GM19099 (cell line): Measurements from ENCODE around the gene MAP7D2.

ENCODE experiments used
- POLR2A ChIP-seq: IDR thresholded peaks from 3 replicates; pipeline ENCODE4 v1.6.1; 2011; ENCODE audit warnings: low read depth; ENCODE audit not compliant: insufficient read length; ENCODE audit errors: extremely low read depth

The MAP7D2 gene

DNA sequence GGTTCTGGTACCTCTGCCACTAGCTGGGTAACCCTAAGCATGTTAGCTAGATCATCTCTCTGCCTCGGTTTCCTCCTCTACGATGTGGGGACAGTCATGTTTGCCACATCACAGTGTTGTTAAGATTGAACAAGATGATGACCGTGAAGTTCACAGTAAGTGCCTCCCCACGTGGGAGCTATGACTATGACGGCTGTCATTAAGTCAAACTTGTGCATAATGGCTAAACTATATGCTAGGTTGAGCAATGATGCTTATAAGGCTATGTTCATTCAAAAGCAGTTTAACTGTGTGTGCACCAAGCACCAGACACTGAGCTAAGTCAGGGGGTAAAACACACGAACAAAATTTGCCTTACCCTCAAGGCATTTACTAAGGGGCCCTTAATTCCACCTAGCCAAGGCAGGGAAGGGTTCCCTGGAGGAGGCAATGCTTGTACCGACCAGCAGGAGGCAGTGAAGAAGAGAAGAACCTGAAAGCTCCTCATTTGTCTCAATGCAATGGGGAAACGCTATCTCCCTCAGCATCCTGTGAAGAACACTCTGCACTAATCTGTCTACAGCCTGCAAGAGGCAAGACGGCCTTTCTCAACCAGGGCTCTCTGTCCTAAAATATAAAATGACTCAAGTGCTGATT lies 52.9 kb downstream of the MAP7D2 start:
- no peak for TF ChIP-seq POLR2A

DNA sequence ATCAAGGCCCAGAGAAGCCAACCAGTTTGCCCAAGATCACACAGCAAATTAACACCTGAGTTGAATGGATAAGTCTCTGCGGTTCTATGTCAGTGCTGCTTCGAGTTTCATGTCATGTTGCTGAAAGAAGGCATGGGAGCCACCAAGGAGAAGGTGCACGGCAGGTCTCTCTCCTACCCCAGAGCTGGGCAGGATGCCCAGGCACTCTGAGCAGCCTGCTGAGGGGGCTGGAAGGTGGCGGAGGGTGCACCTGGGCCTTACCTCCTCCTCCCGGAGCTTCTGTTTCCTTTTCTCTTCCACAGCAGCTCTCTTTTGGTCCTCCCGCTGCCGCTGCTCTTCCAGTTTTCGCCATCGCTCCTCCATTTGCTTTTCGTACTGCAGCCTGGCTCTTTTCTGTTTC lies 53.6 kb downstream of the MAP7D2 start:
- TF ChIP-seq POLR2A, result no peak

DNA sequence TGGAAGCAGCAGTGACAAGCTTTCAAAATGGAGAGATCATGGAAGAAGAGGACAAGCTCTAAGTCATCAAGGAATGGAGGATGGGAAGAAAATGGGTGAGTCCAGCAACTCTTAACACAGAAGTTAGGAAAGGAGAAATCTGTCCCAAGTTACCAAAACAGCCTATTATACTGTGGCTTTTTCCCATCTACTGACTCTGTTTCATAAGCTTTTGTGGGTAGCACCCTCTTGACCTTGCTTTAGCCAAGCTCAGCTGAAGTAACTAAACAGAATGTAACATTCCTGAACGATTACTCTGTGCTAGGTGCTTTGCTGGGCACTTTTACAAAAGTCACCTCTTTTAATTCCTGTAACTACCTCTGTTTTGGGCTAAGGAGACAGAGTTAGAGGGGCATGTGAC lies 54.9 kb downstream of the MAP7D2 start:
- no peak for TF ChIP-seq POLR2A

DNA sequence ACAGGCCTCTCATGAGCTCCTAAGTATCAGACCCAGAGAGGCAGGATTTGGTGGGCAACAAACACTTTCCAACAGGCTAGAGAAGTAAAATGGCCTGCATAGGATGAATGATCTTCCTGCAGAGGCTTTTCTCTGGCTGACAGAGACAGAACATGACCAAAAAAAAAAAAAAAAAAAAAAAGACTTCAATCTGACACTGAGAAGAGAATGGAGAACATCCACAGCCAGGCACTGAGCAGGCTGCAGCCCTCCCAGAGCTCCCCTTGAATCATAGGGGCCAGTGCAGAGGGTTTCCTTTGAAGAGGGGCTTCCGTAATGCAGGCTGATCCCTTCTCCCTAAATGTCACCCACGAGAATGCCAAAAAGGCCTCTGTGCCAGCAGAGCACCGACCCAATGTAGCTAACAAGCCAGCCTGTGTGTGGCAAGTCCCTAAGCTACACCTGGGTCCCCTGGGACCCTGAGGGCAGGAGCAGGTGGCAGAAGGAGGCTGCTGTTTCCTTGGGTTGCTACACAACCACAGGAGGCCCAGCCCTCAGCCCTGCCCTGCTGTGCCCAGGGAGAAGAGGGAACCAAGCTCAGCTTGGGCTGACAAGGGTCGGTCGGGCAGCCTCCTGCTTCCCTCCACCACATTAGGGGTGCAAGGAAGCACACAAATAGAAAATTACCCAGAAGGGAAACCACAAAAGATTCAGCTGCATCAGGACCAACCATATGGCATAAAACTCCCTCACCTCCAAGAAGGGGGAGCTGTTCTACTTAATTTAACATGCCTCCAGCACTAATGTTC lies 55.6 kb downstream of the MAP7D2 start:
- TF ChIP-seq POLR2A, result no peak

DNA sequence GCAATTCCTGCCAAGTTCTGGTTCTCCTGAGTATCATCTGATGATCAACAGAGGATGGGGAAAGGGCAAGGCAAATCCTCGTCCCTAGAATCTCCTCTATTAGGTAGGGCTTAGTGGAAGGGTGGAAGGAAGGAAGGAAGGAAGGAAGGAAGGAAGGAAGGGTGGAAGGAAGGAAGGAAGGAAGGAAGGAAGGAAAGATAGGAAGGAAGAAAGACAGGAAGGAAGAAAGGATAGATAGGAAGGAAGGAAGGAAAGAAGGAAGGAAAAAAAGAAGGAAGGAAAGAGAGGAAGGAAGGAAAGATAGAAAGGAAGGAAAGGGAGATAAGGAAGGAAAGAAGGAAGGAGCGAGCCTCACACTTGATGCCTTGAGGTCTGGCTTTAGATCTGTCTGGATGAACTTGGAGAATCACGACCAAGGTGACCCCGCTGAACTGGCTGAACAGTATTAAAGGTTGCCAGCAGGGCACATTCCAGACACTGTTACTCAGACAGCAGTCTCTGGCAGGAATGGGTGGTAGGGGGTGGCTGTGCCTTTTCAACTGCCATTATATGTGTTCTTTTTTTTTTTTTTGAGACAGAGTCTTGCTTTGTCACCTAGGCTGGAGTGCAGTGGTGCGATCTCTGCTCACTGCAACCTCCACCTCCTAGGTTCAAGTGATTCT lies 57.1 kb downstream of the MAP7D2 start:
- TF ChIP-seq POLR2A, result no peak

DNA sequence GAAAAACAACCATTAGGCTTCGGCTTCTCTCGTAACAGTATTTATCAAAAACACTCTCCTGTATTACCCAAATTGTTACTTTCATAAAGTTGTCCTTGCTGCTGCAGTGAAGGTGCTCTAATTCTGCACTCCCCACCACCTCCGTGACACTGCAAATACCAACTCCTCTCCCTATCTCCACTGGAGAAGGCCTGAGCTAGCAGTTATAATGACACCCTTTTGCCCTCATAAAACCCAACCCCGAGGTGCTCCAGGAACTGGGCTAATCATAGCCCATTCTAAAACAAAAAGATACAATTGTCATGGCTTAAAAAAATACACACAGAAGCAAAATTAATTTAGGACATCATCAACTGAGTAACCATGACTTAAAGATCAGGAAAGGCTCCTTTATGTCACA lies 59.2 kb downstream of the MAP7D2 start:
- TF ChIP-seq POLR2A, result no peak

DNA sequence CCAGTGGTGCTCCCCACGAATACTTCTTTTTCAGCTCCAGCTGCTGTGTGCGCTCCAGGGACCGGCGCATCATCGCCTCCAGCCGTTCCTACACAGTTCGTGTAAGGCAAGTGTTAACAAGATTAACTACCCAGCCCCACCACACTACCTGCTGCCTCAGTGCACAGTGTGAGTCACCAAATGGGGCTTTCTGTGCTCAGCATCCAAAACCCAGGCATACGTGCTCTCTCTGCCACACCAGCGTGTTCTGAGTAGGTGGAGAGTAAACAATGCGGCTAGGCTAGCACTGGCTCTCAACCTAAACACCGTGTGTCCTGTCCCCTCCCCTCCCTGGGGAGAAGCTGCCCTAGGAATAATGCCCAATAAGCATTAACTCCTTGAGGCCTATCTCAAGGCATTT lies 60.0 kb downstream of the MAP7D2 start:
- TF ChIP-seq POLR2A, result no peak

DNA sequence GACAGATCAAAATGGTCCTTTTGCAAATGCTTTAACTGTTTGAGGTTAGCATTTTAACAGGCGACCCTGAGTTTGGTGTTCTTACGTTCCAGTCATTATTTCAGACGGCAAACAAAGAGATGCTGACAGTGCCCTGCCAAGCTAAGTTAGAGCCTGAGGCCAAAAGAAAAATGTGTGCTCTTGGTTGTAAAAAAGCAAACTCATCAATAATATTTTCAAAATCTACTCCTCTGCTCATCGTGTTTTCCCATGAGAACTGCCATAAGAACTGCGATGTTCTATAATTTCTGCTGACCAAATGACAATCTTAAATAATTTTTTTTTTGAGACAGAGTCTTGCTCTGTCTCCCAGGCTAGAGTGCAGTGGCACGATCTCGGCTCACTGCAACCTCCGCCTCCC lies 63.2 kb downstream of the MAP7D2 start:
- no peak for TF ChIP-seq POLR2A

DNA sequence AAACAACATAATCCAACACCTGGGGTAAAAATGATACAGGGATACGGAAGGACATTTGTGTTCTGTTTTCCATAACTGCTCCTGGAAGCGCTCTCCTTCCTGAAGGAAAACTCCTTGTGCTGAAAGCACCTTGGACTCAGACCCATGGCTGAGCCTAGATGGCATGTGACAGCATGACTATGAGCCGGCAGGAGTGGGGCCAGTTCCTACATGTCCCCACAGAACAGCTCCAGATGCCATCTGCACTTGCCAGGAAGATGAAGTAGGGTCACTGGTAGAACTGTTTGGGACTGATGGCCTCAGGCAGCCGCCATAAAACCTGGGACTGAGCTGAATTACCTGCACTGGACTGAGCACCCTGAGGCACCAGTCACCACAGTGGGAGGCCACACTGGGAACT lies 69.8 kb downstream of the MAP7D2 start:
- no peak for TF ChIP-seq POLR2A

DNA sequence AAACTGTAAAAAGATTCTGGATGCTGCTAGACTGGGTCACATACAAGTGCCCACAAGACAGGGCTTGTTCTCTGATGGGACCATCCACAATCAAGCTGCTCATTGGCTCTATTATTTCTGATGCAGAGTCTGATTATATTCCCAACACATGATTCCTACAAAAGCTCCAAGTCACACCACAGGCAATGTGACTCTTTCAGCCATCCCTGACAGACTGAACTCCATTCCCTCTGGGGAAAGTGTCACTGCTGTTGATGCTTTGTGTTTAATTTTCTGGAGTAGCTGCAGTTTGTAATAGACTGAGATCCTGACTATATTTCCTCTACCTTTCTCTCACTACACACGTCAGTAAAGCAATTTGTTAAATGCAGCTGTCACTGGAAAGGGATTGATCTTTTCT lies 70.5 kb downstream of the MAP7D2 start:
- no peak for TF ChIP-seq POLR2A

DNA sequence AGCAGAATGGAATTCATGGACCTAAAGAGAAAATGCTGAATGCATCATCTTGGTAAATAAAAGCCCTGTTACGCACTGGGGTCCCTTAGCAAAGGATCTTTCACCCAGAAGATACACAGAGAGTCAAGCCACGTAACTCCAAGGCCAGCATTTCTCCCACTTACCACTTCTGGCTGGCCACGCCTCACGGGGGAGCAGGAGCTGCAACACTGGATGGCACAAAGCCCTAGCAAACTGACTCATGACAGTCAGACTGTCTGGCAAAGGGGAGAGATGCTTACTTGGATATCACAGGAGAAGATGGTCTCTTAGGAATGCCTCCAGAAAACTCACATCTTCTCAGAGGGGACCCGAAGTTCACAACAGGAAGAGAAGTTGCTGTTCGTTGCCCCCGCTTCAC lies 74.5 kb downstream of the MAP7D2 start:
- no peak for TF ChIP-seq POLR2A

DNA sequence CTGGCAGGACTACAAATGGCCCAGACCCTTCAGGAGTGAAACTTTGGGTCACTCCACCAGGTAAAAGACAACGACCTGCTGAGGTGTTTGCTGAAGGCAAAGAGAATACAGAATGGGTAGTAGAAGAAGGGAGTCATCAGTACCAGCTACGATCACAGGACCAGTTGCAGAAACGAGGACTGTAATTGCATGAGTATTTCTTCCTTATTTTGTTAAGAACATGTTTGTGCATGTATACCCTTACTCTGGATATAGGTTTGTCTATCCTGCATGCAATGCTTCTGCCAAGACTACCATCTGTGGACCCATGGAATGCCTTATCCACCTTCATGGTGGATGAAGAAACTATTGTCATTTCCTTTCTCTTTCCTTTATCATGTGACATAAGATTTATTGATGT lies 77.7 kb downstream of the MAP7D2 start:
- TF ChIP-seq POLR2A, result no peak

DNA sequence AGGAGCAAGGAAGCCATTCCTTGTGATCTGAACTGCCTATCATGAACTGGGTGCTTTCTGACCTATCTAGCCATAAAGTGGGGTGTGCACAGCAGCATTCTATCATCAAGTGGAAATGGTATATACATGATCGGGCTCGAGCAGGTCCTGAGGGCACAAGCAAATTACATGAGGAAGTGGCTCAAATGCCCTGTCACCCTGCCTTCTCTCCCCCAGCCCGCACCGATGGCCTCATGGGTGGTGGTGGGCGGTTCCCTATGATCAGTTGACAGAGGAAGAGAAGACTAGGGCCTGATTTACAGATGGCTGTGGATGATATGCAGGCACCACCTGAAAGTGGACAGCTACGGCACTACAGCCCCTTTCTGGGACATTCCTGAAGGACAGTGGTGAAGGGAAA lies 79.5 kb downstream of the MAP7D2 start:
- no peak for TF ChIP-seq POLR2A

DNA sequence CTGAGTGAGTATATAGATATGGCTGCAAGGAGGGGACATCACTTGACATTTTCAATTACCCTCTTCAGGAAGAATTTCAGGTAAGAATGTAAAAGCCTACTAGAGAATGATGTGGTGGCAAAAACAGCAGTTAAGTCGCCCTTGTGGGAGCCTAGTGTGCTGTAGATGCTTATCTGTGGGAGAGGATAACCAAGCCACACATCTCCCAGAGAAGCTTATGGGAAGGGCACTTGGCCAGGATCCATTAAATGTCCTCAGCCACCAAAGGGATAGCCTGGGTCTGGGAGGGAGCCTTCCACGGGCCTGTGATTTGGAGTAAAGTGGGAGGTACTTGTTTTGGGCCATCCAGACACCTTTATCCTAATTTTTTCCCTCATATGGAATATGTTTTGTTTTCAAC lies 84.5 kb downstream of the MAP7D2 start:
- TF ChIP-seq POLR2A, result no peak

DNA sequence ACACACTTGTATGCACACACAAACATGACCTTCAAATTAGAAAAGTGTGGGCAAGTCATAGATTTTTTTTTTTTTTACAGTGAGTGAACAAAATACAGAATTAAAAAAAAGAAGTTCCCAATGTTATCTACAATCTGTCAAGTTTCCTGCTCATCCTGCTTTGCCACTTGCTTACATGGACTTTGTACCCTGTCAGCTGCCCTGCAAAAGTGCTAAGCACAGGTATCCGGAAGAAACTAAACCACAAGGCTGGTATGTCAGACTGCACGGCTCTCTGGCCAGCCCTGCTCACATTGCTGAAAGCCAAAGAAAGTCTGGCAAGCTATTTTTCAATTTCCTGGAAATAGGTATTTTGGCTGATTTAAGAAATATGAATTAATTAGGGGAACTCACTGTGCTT lies 87.0 kb downstream of the MAP7D2 start:
- no peak for TF ChIP-seq POLR2A

DNA sequence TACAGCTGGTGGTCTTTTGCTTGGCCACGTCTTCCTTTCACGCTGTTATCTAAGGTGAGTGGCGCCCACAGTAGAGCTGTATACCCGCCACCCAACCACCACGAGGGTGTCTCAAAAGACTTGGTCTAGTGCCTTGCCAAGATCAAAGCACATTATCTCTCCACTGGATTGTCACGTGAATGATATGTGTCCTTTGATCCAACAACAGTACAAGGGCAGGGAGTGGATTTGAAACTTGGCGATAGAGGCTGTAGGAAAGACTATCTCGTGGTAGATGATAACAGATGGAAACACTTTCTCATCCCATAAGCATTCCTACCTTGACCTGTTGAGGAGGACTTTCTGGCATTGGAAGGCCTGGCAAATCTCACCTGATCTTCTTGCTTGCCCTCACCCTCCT lies 88.1 kb downstream of the MAP7D2 start:
- TF ChIP-seq POLR2A, result no peak
